HCT116 (cell line): ENCODE measurements around the gene DNAJC3. TPM values are rescaled to one million over a fixed set of nuclear protein-coding genes. Genes with fewer than 3 reads are reported as not detected.
"Not testable (repeated sequence)": the region's sequence is repeated elsewhere in the genome, so short reads cannot be mapped to it uniquely, and the experiment has no call there.

Source experiments
- ATAC-seq: fragments of 200-7000 bp; cut with Tn5 transposase; 2 replicates; pipeline ENCODE4 v1.9.1; 2020; ENCODE audit warnings: mild to moderate bottlenecking, moderate library complexity
- BruUV-seq: library from RNA; stranded (reverse); fragments of 400-500 nt; replicated peaks from 2 replicates; lab custom pipeline; 2021; lab: Mats Ljungman, UMichigan
- CTCF ChIA-PET: fragments of 300-600 bp; sonication (Branson Sonifier 250); formaldehyde crosslinking; loops from one replicate; lab custom pipeline; 2021; ENCODE audit warnings: antibody characterized with exemption; lab: Charles Lee
- POLR2A ChIA-PET: fragments of 300-600, 350-600 bp; sonication (Branson Sonifier 250); formaldehyde crosslinking; loops from one replicate; lab custom pipeline; 2021; ENCODE audit warnings: antibody characterized with exemption; lab: Charles Lee
- RAD21 ChIA-PET, 2 experiments: fragments of 300-600 bp; sonication (Branson Sonifier 250); formaldehyde crosslinking; loops; one replicate each; lab custom pipeline; 2023; ENCODE audit warnings: low total read pairs in 2 of 2; ENCODE audit not compliant: uncharacterized antibody in 2 of 2, unreplicated experiment in 2 of 2, low non-redundant PET in 1 of 2; lab: Charles Lee
- DNase-seq: peaks from one replicate; pipeline ENCODE4 v3.0.0-alpha.2; 2010; ENCODE audit warnings: low read depth, low spot score
- H2AFZ ChIP-seq: fragments of 200-600 bp; shearing (Covaris generic), sonication (generic); 2 replicates; pipeline ENCODE4 v1.6.1; 2017; ENCODE audit warnings: low read depth, mixed run types, mixed read lengths, antibody characterized with exemption, low read length; ENCODE audit not compliant: poor library complexity, severe bottlenecking
- H3K27ac ChIP-seq: 2 replicates; pipeline ENCODE4 v1.5.1; 2012; ENCODE audit warnings: low read depth, low read length
- H3K27me3 ChIP-seq: fragments of 200-600 bp; sonication (generic); 2 replicates; pipeline ENCODE4 v1.6.1; 2016; ENCODE audit warnings: mixed run types, low read length, mixed read lengths; ENCODE audit not compliant: insufficient read depth
- H3K36me3 ChIP-seq, 2 experiments: fragments of 200-500 bp in 1 of 2; fragments of 200-600 bp in 1 of 2; sonication (Bioruptor generic) in 1 of 2; sonication (generic) in 1 of 2; 2 replicates each; pipeline versions ENCODE4 v1.5.1 to v1.6.1; 2014 to 2016; ENCODE audit warnings: low read length in 2 of 2, inconsistent platforms in 1 of 2, mixed read lengths in 1 of 2, mixed run types in 1 of 2; ENCODE audit not compliant: insufficient read depth in 2 of 2, control insufficient read depth in 1 of 2
- H3K4me1 ChIP-seq, 2 experiments: fragments of 200-600 bp in 1 of 2; sonication (generic) in 1 of 2; 2 replicates each; pipeline versions ENCODE4 v1.5.1 to v1.6.1; 2012 to 2017; ENCODE audit warnings: low read length in 2 of 2, inconsistent platforms in 1 of 2, mild to moderate bottlenecking in 1 of 2, mixed read lengths in 1 of 2, mixed run types in 1 of 2, moderate library complexity in 1 of 2; ENCODE audit not compliant: insufficient read depth in 2 of 2, control insufficient read depth in 1 of 2
- H3K4me2 ChIP-seq: fragments of 200-600 bp; sonication (generic); 2 replicates; pipeline ENCODE4 v1.6.1; 2017; ENCODE audit warnings: mixed run types, low read length, mixed read lengths
- H3K4me3 ChIP-seq, 2 experiments: fragments of 200-600 bp in 1 of 2; sonication (generic) in 1 of 2; replicated peaks in 1 of 2; 2 replicates each; pipeline ENCODE4 v1.5.1; 2011 to 2016; ENCODE audit warnings: low read length in 2 of 2, control low read depth in 1 of 2, low read depth in 1 of 2, mild to moderate bottlenecking in 1 of 2, mixed read lengths in 1 of 2, mixed run types in 1 of 2
- H3K79me2 ChIP-seq: fragments of 200-600 bp; sonication (generic); 2 replicates; pipeline ENCODE4 v1.6.1; 2017; ENCODE audit warnings: mild to moderate bottlenecking, mixed run types, low read length, moderate library complexity, mixed read lengths; ENCODE audit not compliant: insufficient read depth
- H3K9ac ChIP-seq: fragments of 200-600 bp; sonication (generic); 2 replicates; pipeline ENCODE4 v1.6.1; 2016; ENCODE audit warnings: low read length, mixed read lengths
- H3K9me2 ChIP-seq: fragments of 200-600 bp; sonication (generic), shearing (Covaris generic); 2 replicates; pipeline ENCODE4 v1.6.1; 2017; ENCODE audit warnings: mixed run types, mild to moderate bottlenecking, moderate library complexity; ENCODE audit not compliant: insufficient read depth
- H3K9me3 ChIP-seq, 2 experiments: fragments of 200-500 bp in 1 of 2; fragments of 200-600 bp in 1 of 2; sonication (Bioruptor generic) in 1 of 2; sonication (generic) in 1 of 2; 2 replicates each; pipeline ENCODE4 v1.6.1; 2014 to 2017; ENCODE audit warnings: low read length in 2 of 2, mixed read lengths in 2 of 2, inconsistent platforms in 1 of 2, low read depth in 1 of 2, mild to moderate bottlenecking in 1 of 2, mixed run types in 1 of 2, moderate library complexity in 1 of 2; ENCODE audit not compliant: control insufficient read depth in 1 of 2, insufficient read depth in 1 of 2
- H4K20me1 ChIP-seq: fragments of 200-600 bp; sonication (generic), shearing (Covaris generic); 2 replicates; pipeline ENCODE4 v1.6.1; 2017; ENCODE audit warnings: mixed run types, mild to moderate bottlenecking, moderate library complexity; ENCODE audit not compliant: insufficient read depth
- CBX3 ChIP-seq: IDR thresholded peaks from 2 replicates; pipeline ENCODE4 v1.6.1; 2012; ENCODE audit warnings: low read depth
- EGR1 ChIP-seq: IDR thresholded peaks from 2 replicates; pipeline ENCODE4 v1.6.1; 2012; ENCODE audit warnings: low read depth
- EZH2 ChIP-seq: fragments of 200-600 bp; sonication (generic); IDR thresholded peaks from 2 replicates; pipeline ENCODE4 v1.6.1; 2017; ENCODE audit warnings: antibody characterized with exemption, mixed run types
- JUND ChIP-seq: IDR thresholded peaks from 2 replicates; pipeline ENCODE4 v1.6.1; 2012
- REST ChIP-seq: IDR thresholded peaks from 2 replicates; pipeline ENCODE4 v1.6.1; 2012; ENCODE audit warnings: low read depth
- SP1 ChIP-seq: IDR thresholded peaks from 2 replicates; pipeline ENCODE4 v1.6.1; 2012; ENCODE audit warnings: low read depth
- TCF7L2 ChIP-seq: IDR thresholded peaks from 2 replicates; pipeline ENCODE4 v1.7.0; 2011; ENCODE audit warnings: borderline replicate concordance, inconsistent platforms; ENCODE audit not compliant: insufficient read depth, insufficient read length; ENCODE audit errors: extremely low read depth
- ZBTB33 ChIP-seq: IDR thresholded peaks from 2 replicates; pipeline ENCODE4 v1.6.1; 2011; ENCODE audit warnings: mild to moderate bottlenecking, low read length, moderate library complexity; ENCODE audit not compliant: insufficient replicate concordance; ENCODE audit errors: extremely low read depth
- intact Hi-C: fragments of 100-400 bp; cut with micrococcal nuclease; formaldehyde crosslinking; loops from 2 replicates; pipeline ENCODE4 v1.10.0; 2022
- total RNA-seq: library from RNA; stranded (reverse); gene quantifications from one replicate; pipeline ENCODE4 v1.2.1, GENCODE V29; 2021; ENCODE audit not compliant: unreplicated experiment
- TF ChIP-seq, protein P1 (sequence below), 3 experiments: fragments of 200-600 bp in 1 of 3; sonication (generic) in 1 of 3; IDR thresholded peaks in 2 of 3; conservative IDR thresholded peaks in 1 of 3; 2 replicates each; pipeline ENCODE4 v1.5.1; 2012 to 2017; ENCODE audit warnings: low read depth in 2 of 3, low read length in 2 of 3, antibody characterized with exemption in 1 of 3, borderline replicate concordance in 1 of 3, control low read depth in 1 of 3, mild to moderate bottlenecking in 1 of 3, mixed read lengths in 1 of 3, mixed run types in 1 of 3, moderate library complexity in 1 of 3; ENCODE audit not compliant: insufficient read depth in 1 of 3
- TF ChIP-seq, protein P2 (sequence below): IDR thresholded peaks from 2 replicates; pipeline ENCODE4 v1.6.1; 2012

DNAJC3 gene
- total RNA-seq, 1 experiment from 2014 or later = 28.5 TPM

GRCh38 chr13:95734124-95734523 is 57.2 kb downstream of the DNAJC3 start:
- no peaks in the 10 kb centered on the region for H3K9me2 ChIP-seq
- ChIA-PET CTCF (no interaction called here), RAD21 (no interaction called here), POLR2A (no interaction called here)
- H3K9ac ChIP-seq = no peak overlapping the region
- no peak for DNase-seq
- no peak overlapping the region for H3K4me3 ChIP-seq
- H3K27me3 ChIP-seq = no peaks in the 10 kb centered on the region
- no peaks in the 10 kb centered on the region for H3K4me1 ChIP-seq
- H4K20me1 ChIP-seq = no peaks in the 10 kb centered on the region
- peaks cover 15% of the 10 kb centered on the region for H3K79me2 ChIP-seq
- no peaks in the 10 kb centered on the region for H3K36me3 ChIP-seq
- no TSS peak for BruUV-seq
- no peak for ATAC-seq
- H3K27ac ChIP-seq = no peak overlapping the region
- H3K9me3 ChIP-seq = no peaks in the 10 kb centered on the region
- intact Hi-C loops = no loop called here
- no peak for TF ChIP-seq EZH2
- no peak for TF ChIP-seq EGR1
- TF ChIP-seq, protein P1, sequence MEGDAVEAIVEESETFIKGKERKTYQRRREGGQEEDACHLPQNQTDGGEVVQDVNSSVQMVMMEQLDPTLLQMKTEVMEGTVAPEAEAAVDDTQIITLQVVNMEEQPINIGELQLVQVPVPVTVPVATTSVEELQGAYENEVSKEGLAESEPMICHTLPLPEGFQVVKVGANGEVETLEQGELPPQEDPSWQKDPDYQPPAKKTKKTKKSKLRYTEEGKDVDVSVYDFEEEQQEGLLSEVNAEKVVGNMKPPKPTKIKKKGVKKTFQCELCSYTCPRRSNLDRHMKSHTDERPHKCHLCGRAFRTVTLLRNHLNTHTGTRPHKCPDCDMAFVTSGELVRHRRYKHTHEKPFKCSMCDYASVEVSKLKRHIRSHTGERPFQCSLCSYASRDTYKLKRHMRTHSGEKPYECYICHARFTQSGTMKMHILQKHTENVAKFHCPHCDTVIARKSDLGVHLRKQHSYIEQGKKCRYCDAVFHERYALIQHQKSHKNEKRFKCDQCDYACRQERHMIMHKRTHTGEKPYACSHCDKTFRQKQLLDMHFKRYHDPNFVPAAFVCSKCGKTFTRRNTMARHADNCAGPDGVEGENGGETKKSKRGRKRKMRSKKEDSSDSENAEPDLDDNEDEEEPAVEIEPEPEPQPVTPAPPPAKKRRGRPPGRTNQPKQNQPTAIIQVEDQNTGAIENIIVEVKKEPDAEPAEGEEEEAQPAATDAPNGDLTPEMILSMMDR (IDR thresholded peaks at IDR 0.05 in 2 of 3, conservative IDR thresholded peaks at IDR 0.05 in 1 of 3; ENCODE audit: borderline replicate concordance in 1 of 3, insufficient read depth in 1 of 3, low read depth in 2 of 3, low read length in 2 of 3) = no peak
- TF ChIP-seq JUND = no peak
- no peak for TF ChIP-seq TCF7L2
- TF ChIP-seq CBX3 = no peak
- TF ChIP-seq ZBTB33 = no peak
- no peak for TF ChIP-seq REST
- TF ChIP-seq, protein P2, sequence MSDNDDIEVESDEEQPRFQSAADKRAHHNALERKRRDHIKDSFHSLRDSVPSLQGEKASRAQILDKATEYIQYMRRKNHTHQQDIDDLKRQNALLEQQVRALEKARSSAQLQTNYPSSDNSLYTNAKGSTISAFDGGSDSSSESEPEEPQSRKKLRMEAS = no peak
- no peak for TF ChIP-seq SP1
- H3K4me2 ChIP-seq = no peak overlapping the region
- no peak overlapping the region for H2AFZ ChIP-seq

- H3K4me3 ChIP-seq = peak overlapping the region; percentile 39 to 46
- DNase-seq, POLR2A ChIA-PET: not testable (repeated sequence)
Observed at GRCh38 chr13:95740071-95740978, 63.4 kb downstream of the DNAJC3 start.

More at GRCh38 chr13:95740071-95740978, 63.4 kb downstream of the DNAJC3 start:
- H3K36me3 ChIP-seq, intact Hi-C loops, H3K9me2 ChIP-seq, H4K20me1 ChIP-seq, RAD21 ChIA-PET, H2AFZ ChIP-seq, CTCF ChIA-PET, ATAC-seq, H3K9me3 ChIP-seq, BruUV-seq, H3K27me3 ChIP-seq: not testable (repeated sequence)
- peaks cover 3 to 13% of the 10 kb centered on the region in 2 experiments; a peak in 3 of 4 replicates for H3K4me1 ChIP-seq
- H3K9ac ChIP-seq = 0 out of 2 replicates have a peak overlapping the region, but pooled peaks have one; percentile 25
- peak overlapping the region; percentile 53 for H3K27ac ChIP-seq
- peak overlapping the region; percentile 65 for H3K4me2 ChIP-seq
- peaks cover 26% of the 10 kb centered on the region for H3K79me2 ChIP-seq
